ENCODE results near the gene WSCD2.

The WSCD2 gene

DNA sequence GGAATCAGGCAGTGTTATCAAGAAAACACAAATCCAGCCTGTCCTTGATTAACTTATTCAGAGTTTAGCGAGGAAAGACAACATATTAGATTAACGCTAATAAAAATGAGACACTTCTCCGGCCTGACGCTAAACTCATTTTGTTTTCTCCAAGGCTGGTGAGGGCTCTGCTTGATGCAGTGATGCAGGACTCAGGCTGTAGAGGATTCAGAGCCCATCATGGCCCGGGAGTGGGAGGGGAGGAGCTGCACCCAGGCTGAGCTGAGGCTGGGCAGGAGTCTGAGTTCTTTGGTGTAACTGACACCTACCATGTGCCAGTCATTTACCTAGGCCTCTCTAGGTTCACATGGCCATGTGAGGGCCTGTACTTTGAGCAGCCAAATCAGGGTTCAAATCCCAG, 70.0 kb downstream of the WSCD2 start:
- DNase-seq (ENCODE audit: low read depth): no peak
- H3K9ac ChIP-seq (ENCODE audit: low read length): no peak overlapping the region
- no peaks in the 10 kb centered on the region for H3K36me3 ChIP-seq (ENCODE audit: control insufficient read depth, insufficient read depth, low read length, severe bottlenecking)
- peaks cover 12% of the 10 kb centered on the region for H3K9me3 ChIP-seq (ENCODE audit: control insufficient read depth, low read length)
- no peaks in the 10 kb centered on the region for H3K4me1 ChIP-seq (ENCODE audit: control insufficient read depth, insufficient read depth, low read length)
- peaks cover 20% of the 10 kb centered on the region for H3K27me3 ChIP-seq (replicated peaks; ENCODE audit: control insufficient read depth, insufficient read depth, low read length)
- H3K4me3 ChIP-seq (ENCODE audit: low read length): no peak overlapping the region

DNA sequence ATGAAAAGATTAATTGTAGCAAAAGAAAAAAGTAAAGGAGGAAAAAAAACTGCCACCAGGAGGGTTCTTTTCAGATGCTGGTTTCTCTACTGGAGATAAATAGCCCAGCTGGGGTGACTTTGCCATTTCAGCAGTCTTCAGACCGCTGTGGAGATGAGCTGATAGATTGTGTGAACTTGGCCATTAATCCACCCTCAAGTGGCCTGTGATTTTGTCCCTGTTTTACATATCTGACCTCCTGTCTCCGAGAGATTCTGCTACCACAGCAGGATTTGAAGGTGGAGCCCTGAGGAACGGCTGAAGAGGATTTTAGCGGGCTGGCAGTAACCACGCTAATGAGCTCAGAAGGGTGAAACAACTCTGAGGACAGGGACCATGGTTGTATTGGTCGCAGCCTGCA, 72.7 kb downstream of the WSCD2 start:
- H3K9me3 ChIP-seq (ENCODE audit: control insufficient read depth, low read length): peaks cover 12% of the 10 kb centered on the region
- peaks cover 17% of the 10 kb centered on the region for H3K27me3 ChIP-seq (replicated peaks; ENCODE audit: control insufficient read depth, insufficient read depth, low read length)
- H3K36me3 ChIP-seq (ENCODE audit: control insufficient read depth, insufficient read depth, low read length, severe bottlenecking): no peaks in the 10 kb centered on the region
- H3K9ac ChIP-seq (ENCODE audit: low read length): no peak overlapping the region
- DNase-seq (ENCODE audit: low read depth): no peak
- no peak overlapping the region for H3K4me3 ChIP-seq (ENCODE audit: low read length)
- no peaks in the 10 kb centered on the region for H3K4me1 ChIP-seq (ENCODE audit: control insufficient read depth, insufficient read depth, low read length)

DNA sequence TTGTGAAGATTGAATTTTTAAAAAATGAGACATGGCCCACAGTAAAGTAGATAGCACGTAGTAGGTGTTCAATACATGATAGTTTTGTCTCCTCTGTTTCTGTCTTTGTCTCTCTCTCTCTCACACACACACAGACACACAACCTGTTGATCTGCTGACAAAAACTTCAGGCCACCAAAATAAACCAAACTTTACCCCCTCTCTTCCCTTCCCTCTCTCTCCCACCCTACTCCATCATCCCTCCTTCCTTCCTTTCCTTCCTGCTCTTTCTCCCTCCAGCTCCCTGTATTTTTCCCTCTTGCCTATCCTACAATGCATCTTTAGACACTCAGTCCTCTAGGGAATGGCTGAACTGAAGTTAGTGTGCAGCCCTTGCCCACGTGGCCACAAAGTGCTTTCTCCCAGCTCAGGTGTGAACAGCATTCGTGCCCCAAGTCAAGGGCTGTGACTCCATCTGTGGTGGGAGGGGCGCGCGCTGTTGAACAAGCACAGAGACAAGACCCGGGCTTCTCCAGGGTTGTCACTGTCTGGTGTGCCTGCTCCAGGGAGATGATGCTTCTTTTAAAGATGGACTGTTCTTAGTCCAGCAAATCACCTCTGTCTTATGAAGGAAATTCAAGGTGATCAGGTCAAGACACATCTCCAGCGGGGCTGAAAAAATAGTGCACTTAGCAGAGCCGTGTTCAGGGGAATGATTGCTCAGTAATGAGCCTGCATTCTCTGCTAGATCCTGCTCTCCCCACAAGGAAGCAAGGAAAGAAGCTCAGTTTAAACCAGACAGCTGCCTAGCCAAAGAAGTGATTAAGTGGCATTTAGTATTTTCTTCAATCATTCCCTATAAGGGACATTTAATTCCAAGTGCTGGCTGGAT, 75.3 kb downstream of the WSCD2 start:
- no peak for DNase-seq (ENCODE audit: low read depth)
- Histone ChIP-seq H3K27me3 (replicated peaks; ENCODE audit: control insufficient read depth, insufficient read depth, low read length) (peaks cover 7% of the 10 kb centered on the region), H3K9ac (ENCODE audit: low read length) (no peak overlapping the region), H3K36me3 (ENCODE audit: control insufficient read depth, insufficient read depth, low read length, severe bottlenecking) (no peaks in the 10 kb centered on the region), H3K4me3 (ENCODE audit: low read length) (no peak overlapping the region), H3K9me3 (ENCODE audit: control insufficient read depth, low read length) (peaks cover 12% of the 10 kb centered on the region), H3K4me1 (ENCODE audit: control insufficient read depth, insufficient read depth, low read length) (no peaks in the 10 kb centered on the region)

DNA sequence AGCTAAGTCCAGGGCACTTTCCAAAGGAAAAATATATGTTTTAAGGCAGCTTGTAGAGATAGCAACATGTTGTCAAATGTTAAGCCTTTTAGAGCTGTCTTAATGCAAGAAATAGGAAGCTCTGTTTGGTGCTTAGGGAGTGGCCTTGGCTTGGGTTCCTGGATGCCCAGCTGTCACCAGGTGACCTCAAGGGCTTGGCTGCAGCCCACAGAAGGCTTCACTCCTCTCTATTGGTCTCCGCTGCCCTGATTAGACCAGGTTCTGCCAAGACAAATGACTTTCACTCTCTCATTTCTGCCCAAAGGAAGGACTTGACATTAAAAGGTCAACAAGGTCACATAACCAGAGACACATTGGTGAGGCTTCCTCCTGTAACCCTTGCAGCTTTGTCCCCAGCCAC, 76.8 kb downstream of the WSCD2 start:
- Histone ChIP-seq H3K27me3 (replicated peaks; ENCODE audit: control insufficient read depth, insufficient read depth, low read length) (peaks cover 10% of the 10 kb centered on the region), H3K9ac (ENCODE audit: low read length) (no peak overlapping the region), H3K9me3 (ENCODE audit: control insufficient read depth, low read length) (peaks cover 12% of the 10 kb centered on the region)

DNA sequence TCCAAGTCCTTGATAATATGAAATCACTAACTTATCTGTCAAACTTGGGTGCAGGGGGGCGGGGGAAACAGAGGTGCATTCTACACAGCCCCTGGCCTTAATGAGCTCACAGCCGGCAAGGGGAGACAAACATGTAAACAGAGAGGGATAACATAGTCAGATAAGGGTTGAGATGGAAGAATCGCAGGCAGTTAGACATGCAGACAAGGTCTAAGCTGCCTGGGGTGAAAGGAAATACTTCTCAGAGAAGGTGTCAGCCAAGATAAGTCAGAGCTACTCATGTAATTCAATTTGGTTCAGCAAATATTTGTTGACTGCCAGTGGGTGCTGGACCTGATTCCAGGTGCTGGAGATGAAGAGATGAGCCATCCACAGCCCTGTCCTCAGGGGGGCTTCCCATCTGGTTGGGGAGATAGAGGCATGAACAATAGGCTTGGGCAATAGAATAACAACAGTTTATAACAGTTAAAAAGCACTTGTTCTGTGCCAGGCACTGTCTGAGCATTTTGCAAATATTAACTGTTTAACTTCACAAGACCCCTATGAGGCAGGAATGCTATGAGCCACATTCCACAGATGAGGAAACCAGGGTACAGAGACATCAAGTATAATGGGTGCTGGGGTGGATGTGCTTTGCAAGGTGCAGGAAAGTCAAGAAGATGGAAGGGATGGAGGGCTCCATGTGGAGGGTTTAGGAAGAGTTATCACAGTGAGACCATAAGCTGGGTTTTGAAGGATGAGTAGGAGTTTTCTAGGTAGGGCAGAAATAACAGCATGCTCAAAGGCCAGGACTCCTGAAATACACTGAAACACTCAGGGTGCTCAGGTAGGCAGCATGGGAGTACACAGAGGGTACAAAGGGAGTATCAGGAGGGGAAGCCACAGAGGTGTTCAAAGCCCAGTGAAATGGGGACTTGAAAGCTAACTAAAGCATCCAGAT, 79.0 kb downstream of the WSCD2 start:
- H3K9ac ChIP-seq (ENCODE audit: low read length): no peak overlapping the region
- peaks cover 15% of the 10 kb centered on the region for H3K27me3 ChIP-seq (replicated peaks; ENCODE audit: control insufficient read depth, insufficient read depth, low read length)
- H3K9me3 ChIP-seq (ENCODE audit: control insufficient read depth, low read length): peaks cover 7% of the 10 kb centered on the region
- H3K4me3 ChIP-seq (ENCODE audit: low read length): no peak overlapping the region
- no peaks in the 10 kb centered on the region for H3K36me3 ChIP-seq (ENCODE audit: control insufficient read depth, insufficient read depth, low read length, severe bottlenecking)
- DNase-seq (ENCODE audit: low read depth): no peak
- H3K4me1 ChIP-seq (ENCODE audit: control insufficient read depth, insufficient read depth, low read length): no peaks in the 10 kb centered on the region

More for the DNA sequence above, 76.8 kb downstream of the WSCD2 start:
- DNase-seq (ENCODE audit: low read depth): no peak
- H3K36me3 ChIP-seq (ENCODE audit: control insufficient read depth, insufficient read depth, low read length, severe bottlenecking): no peaks in the 10 kb centered on the region
- no peaks in the 10 kb centered on the region for H3K4me1 ChIP-seq (ENCODE audit: control insufficient read depth, insufficient read depth, low read length)
- H3K4me3 ChIP-seq (ENCODE audit: low read length): no peak overlapping the region

DNA sequence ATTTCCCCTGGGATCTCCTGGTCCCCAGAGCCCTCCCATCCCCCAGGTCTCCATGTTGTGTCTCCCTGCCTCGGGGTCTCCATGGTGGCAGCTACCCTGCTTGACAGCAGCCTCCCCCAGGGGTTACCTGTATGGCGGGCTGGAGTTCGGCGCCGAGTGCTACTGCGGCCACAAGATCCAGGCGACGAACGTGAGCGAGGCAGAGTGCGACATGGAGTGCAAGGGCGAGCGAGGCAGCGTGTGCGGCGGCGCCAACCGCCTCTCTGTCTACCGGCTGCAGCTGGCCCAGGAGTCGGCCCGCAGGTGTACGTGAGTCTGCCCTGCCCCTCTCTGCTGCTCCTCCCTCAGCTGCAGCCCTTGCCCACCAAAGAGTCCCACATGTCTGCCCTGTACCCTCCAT, 80.9 kb downstream of the WSCD2 start:
- DNase-seq (ENCODE audit: low read depth): no peak
- H3K27me3 ChIP-seq (replicated peaks; ENCODE audit: control insufficient read depth, insufficient read depth, low read length): peaks cover 12% of the 10 kb centered on the region
- no peak overlapping the region for H3K4me3 ChIP-seq (ENCODE audit: low read length)
- no peak overlapping the region for H3K9ac ChIP-seq (ENCODE audit: low read length)
- peaks cover 6% of the 10 kb centered on the region for H3K4me1 ChIP-seq (ENCODE audit: control insufficient read depth, insufficient read depth, low read length)
- H3K9me3 ChIP-seq (ENCODE audit: control insufficient read depth, low read length): no peaks in the 10 kb centered on the region
- no peaks in the 10 kb centered on the region for H3K36me3 ChIP-seq (ENCODE audit: control insufficient read depth, insufficient read depth, low read length, severe bottlenecking)

DNA sequence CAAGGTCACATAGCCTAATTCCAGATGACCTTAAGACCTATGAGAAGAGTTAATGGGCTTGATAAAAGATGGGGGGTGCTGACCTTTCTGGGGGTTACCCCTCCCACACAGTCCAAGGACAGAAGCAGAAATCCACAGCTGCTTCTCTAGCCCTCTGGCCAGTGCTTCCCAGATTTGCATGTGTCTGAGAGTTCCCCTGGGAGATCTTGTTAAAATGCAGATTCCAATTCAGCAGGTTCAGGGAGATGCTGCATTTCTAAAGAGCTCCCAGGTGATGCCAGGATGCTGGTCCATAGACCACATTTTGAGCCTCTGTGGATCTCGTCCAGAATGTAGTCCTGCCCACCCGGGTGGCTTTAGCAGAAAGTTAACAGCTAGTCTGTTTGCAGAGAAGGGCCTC, 82.1 kb downstream of the WSCD2 start:
- H3K4me1 ChIP-seq (ENCODE audit: control insufficient read depth, insufficient read depth, low read length): peaks cover 6% of the 10 kb centered on the region
- H3K9ac ChIP-seq (ENCODE audit: low read length): no peak overlapping the region
- no peak overlapping the region for H3K4me3 ChIP-seq (ENCODE audit: low read length)
- peaks cover 12% of the 10 kb centered on the region for H3K27me3 ChIP-seq (replicated peaks; ENCODE audit: control insufficient read depth, insufficient read depth, low read length)
- no peaks in the 10 kb centered on the region for H3K36me3 ChIP-seq (ENCODE audit: control insufficient read depth, insufficient read depth, low read length, severe bottlenecking)
- no peaks in the 10 kb centered on the region for H3K9me3 ChIP-seq (ENCODE audit: control insufficient read depth, low read length)
- DNase-seq (ENCODE audit: low read depth): no peak

DNA sequence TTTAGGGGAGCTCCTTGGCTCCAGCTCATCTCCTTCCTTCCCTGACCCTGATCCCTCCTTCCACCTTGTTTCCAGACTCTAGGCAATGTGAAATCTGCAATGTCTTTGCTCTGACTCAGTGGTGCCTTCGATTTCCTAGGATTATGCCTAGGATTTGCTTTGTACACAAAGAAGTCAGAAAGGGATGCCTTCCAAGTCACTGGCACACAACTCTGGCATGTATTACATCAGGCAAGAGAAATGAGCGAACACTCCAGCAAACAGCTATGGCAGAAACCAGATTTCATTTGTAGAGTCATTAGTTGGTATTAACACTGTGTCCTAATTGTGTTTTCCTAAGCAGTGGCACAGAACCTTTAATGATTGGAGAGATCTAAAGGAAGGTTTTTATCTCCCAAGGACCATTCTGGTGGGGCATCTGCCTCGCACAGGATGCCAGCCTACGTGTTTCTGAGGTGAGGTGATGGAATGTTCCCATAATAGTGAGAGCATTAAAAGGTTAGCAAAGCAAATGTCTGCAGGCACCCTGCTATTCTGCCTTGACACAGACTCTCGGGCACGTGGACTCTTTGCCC, 84.9 kb downstream of the WSCD2 start:
- Histone ChIP-seq H3K27me3 (replicated peaks; ENCODE audit: control insufficient read depth, insufficient read depth, low read length) (peaks cover 12% of the 10 kb centered on the region), H3K36me3 (ENCODE audit: control insufficient read depth, insufficient read depth, low read length, severe bottlenecking) (no peaks in the 10 kb centered on the region), H3K9me3 (ENCODE audit: control insufficient read depth, low read length) (no peaks in the 10 kb centered on the region), H3K9ac (ENCODE audit: low read length) (no peak overlapping the region), H3K4me3 (ENCODE audit: low read length) (no peak overlapping the region), H3K4me1 (ENCODE audit: control insufficient read depth, insufficient read depth, low read length) (peaks cover 6% of the 10 kb centered on the region)
- DNase-seq (ENCODE audit: low read depth): no peak

DNA sequence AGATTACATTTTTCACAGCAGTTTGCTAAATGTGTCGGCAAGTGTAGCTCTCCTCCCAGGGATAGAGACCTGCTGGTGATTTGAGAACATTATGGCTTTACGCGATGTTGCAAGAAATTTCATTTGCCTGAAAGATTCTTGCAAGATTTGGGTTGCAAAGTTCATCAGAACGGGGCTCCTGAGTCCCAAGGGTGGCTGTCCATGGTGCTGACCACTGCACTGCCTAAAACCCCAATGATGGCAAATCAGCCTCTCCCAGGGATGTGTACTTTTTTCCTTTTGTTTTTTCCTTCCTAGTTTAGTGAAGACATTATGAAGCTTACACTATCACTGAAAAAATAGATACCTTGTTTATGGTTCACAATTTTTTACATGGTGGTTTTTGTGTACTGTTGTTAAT, 85.4 kb downstream of the WSCD2 start:
- Histone ChIP-seq H3K4me1 (ENCODE audit: control insufficient read depth, insufficient read depth, low read length) (peaks cover 6% of the 10 kb centered on the region), H3K36me3 (ENCODE audit: control insufficient read depth, insufficient read depth, low read length, severe bottlenecking) (no peaks in the 10 kb centered on the region), H3K9me3 (ENCODE audit: control insufficient read depth, low read length) (no peaks in the 10 kb centered on the region), H3K9ac (ENCODE audit: low read length) (no peak overlapping the region), H3K4me3 (ENCODE audit: low read length) (no peak overlapping the region), H3K27me3 (replicated peaks; ENCODE audit: control insufficient read depth, insufficient read depth, low read length) (peaks cover 17% of the 10 kb centered on the region)
- DNase-seq (ENCODE audit: low read depth): peak; percentile 63

DNA sequence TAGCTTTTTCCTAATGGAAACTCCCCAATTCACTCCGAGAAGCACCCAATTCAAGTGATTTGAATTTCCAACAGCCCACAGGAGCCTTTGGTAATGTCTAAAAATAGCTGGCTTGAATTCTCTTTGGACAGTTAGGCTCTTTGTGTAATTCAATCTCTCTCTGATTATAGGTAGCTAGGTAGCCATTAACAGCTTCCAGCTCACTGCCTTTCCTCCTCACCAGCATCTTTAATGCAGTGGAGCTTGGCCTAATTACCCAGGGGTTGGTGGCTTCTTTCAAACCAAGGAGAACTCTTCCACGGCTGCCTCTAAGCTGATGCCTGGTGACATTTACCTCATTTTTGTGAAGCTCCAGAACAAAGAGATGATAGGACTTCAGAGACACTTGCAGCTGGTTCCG, 86.4 kb downstream of the WSCD2 start:
- no peak overlapping the region for H3K9ac ChIP-seq (ENCODE audit: low read length)
- peaks cover 6% of the 10 kb centered on the region for H3K4me1 ChIP-seq (ENCODE audit: control insufficient read depth, insufficient read depth, low read length)
- H3K4me3 ChIP-seq (ENCODE audit: low read length): no peak overlapping the region

DNA sequence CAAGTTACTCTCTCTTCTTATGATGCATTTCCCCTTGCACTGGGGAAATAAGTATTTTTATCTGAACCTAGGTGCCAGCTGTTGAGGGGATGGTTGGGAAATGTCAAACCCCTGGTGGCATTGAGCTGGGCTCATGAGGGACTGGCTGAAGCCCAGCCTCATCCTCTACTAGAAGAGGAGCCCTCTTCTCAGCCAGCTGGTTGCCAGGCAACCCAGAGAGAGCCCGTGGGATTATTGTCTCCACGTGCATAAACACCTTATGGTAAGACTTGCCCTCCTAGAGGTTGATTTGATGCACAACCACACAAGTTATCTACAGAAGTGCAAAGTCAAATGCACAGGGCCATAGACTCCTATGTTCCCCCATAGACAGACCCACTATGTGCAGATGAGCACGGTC, 89.8 kb downstream of the WSCD2 start:
- no peak overlapping the region for H3K9ac ChIP-seq (ENCODE audit: low read length)
- H3K9me3 ChIP-seq (ENCODE audit: control insufficient read depth, low read length): no peaks in the 10 kb centered on the region
- H3K4me1 ChIP-seq (ENCODE audit: control insufficient read depth, insufficient read depth, low read length): peaks cover 4% of the 10 kb centered on the region
- H3K27me3 ChIP-seq (replicated peaks; ENCODE audit: control insufficient read depth, insufficient read depth, low read length): peaks cover 12% of the 10 kb centered on the region
- H3K36me3 ChIP-seq (ENCODE audit: control insufficient read depth, insufficient read depth, low read length, severe bottlenecking): no peaks in the 10 kb centered on the region
- no peak for DNase-seq (ENCODE audit: low read depth)
- no peak overlapping the region for H3K4me3 ChIP-seq (ENCODE audit: low read length)

More for the DNA sequence above, 86.4 kb downstream of the WSCD2 start:
- Histone ChIP-seq H3K27me3 (replicated peaks; ENCODE audit: control insufficient read depth, insufficient read depth, low read length) (peaks cover 16% of the 10 kb centered on the region), H3K9me3 (ENCODE audit: control insufficient read depth, low read length) (no peaks in the 10 kb centered on the region), H3K36me3 (ENCODE audit: control insufficient read depth, insufficient read depth, low read length, severe bottlenecking) (no peaks in the 10 kb centered on the region)
- DNase-seq (ENCODE audit: low read depth): no peak
